Stimulated activated CD4-positive, alpha-beta T cell treated with anti-CD3 and anti-CD28 coated beads, Interleukin-1b, Interleukin-23, amount 100 ng/mL, for 1 hour (primary cell): ENCODE results near the gene BICDL1.
A peak's percentile ranks its signal among the peaks of the same experiment; 100 is the strongest.

Experiments
- DNase-seq, 2 donors: peaks; one replicate each; pipeline ENCODE4 v3.0.0-alpha.2; 2020; ENCODE audit warnings: low read depth in 2 of 2

BICDL1 gene

DNA sequence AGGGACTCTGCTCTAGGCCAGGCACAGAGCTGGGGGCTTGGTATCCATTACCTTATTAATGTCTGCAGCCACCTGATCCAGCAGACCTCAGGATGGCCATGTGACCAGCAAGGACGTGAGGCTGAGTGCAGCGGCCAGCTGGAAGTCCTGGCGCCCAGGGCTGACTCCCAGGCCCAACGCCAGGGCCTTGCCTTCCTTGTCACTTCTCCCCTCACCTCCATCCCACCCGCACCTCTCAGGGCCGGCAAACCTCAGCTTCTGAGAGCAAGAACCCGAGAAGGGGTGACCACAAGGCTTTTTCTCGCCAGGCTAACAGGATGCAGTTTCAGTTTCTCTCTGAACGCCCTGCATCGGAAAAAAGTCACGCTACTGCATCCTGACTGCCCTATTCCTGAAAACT is 112.1 kb downstream of the BICDL1 start:
- DNase-seq: no peak

DNA sequence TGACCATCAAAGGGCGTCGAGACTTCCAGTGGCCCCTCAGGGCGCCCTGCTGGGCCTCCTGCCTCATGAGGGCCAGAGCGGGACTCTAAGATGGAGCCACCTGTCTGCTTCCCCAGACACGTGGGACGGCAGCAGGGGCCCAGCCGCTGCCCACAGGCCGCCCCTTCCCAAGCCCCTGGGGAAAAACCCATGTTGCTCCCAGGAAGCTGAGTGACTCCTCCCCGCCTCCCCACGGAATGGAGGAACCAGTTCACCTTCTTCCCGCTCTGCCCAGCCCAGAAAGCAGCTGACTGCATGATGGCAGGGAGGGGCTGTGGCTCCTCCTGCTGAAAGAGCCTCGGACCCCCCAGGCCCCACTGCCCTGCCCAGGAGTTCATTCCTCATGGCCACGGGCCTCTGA is 112.6 kb downstream of the BICDL1 start:
- no peak for DNase-seq

DNA sequence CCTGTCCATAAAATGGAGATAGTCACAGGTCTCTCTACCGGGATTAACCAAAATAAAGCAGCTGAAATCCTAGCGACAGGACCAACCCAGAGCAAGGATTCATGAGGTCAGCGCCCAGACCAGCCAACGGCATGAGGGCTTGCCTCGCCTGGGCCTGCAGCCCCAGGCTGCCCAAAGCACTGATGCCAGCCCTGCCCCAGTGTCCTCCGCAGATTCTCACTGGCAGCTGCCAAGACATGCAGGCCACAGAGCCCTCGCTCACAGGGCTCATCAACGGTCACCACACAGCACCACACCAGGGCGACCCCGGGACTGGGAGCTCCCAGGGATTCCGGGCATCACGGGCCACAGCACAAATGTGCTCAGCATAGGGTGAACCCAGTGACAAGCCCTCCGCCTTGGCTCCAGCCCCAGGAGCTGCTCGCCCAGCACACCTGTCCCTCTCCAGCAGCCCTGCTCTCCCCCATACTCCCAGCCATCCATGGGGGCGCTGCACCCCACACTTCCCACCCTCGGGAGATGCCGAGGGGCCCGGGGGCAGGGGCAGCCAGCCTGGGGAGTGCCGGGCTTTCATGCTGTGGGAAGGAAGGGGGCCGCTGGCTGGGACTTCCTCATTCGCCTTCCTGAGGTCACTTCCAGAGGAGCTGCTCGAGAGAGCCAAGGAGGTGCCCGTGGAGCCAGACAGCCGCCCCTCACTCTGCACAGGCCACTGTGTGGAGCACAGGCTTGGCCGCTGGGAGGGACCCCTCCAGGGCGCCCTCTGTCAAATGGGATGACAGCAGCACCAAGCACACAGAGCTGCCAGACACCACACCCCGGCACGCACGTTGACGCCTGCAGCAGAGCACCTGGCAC is 113.4 kb downstream of the BICDL1 start:
- no peak for DNase-seq

DNA sequence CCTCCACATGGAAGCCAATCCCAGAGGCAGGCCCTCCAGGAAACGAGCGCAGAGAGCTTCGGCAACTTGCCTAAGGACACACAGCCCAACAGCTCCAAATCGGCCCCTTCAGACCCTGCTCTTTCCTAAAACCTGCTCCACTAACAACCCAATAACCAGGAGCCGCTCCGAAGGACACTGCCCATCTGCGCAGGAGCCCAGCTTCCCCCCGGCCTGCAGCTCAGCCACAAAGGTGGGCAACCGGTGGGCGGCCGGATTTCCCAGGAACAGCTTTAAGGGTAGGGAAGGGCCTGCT is 114.0 kb downstream of the BICDL1 start:
- DNase-seq: no peak

DNA sequence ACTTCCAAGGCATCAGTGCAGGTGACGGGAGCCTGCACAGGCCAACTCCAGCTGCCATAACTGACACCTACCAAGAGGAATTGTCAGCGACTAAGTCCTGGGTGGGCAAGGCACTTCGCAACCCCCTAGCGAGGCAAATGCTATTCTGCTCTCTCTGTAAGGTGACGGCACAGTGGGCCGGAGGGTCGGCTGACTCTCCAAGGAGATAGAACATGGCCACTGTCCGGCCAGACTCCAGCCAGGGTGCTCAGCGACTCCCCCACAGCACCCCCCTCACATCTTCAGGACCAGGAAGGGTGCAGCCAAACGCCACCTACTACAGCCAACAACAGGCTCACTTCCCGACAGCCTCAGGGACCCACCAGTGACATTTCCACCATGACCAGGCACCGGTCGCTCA is 114.3 kb downstream of the BICDL1 start:
- no peak for DNase-seq

DNA sequence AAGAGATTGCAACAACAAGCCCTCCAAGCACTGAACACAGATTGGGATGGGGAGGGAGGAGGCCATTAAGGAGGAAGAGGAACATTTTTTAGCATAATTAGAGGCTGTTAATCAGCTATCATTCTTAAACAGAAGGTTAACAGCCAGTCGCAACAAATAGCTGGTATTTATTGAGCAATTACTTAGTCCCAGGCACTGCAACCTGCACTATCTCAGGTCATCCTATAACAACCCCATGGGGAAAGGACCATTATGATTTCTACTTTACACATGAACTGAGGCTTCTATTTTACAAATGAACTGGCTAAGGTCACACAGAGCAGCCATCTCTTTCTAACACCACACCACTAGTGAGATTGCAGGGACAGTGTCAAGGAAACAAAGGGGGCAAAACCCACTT is 117.1 kb downstream of the BICDL1 start:
- no peak for DNase-seq

DNA sequence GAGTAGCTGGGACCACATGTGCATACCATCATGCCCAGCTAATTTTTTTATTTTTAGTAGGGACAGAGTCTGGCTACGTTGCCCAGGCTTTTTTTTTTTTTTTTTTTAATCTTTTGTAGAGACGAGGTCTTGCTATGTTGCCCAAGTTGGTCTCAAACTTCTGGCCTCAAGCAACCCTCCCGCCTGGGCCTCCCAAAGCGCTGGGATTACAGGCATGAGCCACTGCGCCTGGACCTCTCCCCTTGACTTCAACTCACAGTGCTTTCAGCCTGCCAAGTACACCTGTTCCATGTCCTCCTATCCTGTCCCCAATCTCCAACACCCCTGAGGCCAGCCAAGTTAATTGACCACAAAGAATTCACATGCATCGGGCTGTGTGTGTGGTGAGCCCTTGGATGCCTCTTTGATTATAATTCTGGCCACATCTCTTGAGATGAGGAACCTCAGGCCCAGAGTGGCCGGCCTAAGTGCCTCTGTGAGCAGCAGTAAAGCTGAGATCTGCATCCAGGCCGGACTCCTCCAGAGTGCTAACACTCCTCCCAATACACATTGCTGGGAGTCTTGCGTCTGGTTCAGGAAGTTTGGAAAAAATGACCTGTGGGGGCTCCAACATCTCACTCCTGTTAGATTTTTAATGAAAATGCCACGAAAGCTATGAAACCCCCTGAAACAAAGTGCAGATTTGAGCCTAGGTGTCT is 120.7 kb downstream of the BICDL1 start:
- DNase-seq: no peak

DNA sequence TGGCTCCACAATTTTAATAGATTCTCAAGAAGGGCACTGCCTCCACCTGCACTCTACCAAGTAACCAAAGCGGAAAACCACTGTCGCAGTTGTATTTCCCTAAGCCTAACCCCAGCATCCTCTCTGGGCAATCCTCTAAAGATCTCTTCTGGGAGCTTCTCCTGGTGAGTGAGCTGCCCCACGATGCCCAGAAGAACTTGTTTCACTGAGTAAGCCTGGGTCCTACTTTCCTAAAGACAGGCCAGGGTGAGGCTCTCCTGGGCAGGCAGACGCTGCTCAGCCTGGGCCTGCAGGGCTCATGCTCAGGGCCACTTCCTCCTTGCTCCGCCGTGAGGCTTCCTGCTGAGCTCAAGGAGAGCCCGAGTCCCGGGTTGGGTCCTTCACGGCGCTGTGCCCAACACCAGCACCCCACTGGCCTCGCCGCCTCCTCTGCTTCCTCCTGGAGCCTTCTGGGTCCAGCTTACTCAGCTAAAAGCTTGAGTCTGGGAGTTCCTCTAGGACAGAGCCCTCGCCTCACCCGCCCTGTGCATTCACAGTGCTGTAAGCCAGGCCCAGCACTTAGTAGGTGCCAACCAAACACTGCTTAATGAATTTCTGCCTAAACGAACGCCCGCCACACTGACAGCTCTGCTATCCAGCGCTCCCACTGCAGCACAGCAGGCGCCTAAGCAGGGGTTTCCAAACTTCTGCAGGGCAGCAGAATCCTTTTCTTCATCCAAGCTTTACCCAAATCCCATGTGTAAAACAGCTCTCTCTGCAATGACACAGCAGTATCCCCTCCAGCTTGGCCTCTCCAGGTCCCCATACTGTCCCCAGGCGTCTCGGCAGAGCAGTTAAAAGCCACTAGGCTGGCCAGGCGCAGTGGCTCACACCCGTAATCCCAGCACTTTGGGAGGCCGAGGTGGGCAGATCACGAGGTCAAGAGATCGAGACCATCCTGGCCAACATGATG is 121.8 kb downstream of the BICDL1 start:
- no peak for DNase-seq

DNA sequence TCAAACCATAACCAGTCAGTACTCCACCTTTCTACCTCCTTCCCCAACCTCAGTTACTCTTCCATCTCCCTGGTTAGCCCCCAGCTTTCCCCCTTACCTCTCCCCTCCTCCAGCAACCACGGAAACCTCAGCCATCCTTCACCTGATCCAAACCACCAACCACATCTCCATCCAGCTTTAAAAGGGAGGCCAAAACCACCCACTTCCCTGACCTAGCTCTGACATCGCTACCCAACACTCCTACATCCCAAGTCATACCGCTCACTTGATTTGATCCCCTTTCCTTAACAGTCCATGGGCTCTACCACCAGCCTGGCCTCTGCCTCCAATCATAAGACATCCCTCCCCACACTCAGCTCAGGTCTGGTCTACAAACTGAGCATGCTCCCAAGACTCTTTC is 126.0 kb downstream of the BICDL1 start:
- no peak for DNase-seq

DNA sequence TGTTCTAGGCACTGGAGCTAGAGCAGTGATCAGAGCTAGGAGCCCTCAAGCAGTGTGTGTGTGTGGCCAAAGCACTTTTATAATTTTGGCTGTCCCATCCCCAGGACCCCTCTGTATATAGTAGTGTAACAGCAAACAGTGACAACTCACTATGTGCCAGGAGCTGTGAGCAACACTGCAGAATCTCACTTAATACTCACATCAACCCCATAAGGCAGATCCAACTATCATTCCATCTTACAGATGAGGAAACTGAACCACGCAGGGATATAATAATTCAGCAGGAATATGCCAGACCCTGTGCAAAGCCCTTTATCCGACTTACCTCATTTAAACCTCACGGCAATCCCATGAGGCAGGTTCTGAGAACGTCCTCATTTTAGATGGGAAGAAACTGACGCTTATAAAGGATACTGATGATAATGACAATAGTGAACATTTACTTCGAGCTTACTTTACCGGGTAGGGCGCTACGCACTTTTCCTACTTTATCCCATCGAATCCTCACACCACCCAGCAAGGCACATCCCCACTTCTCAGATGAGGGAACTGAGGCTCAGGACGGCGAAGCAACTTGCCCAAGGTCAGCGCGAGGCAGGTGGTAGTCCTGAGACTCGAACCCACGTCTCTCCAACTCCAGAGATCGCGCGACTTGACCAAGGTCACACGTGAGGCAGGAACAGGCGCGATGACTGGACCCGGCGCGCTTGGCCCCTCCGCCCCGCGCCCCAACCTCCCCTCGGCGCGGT is 126.8 kb downstream of the BICDL1 start:
- DNase-seq: no peak

DNA sequence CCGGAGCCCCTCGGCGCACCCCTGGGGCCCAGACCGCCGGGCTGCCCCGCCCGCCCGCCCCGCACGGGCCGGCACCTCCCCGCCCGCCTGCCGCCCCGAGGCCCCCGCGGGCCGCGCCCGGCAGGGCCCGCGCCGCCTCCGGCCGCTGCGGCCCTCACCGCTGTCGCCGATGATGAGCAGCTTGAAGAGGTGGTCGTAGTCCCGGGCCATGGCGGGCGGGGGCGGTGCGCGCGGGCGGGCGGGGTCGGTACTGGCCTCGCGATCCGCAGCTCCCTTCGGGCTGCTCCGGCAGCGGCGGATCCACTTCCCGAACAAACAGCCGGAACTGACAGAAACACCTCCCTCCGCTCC is 127.4 kb downstream of the BICDL1 start, which contains the start of gene RAB35:
TSS of gene RAB35 (minus strand) at position 313 of the 351 bp plus-strand sequence. CDS start at position 210, 103 bp downstream.
- no peak for DNase-seq

DNA sequence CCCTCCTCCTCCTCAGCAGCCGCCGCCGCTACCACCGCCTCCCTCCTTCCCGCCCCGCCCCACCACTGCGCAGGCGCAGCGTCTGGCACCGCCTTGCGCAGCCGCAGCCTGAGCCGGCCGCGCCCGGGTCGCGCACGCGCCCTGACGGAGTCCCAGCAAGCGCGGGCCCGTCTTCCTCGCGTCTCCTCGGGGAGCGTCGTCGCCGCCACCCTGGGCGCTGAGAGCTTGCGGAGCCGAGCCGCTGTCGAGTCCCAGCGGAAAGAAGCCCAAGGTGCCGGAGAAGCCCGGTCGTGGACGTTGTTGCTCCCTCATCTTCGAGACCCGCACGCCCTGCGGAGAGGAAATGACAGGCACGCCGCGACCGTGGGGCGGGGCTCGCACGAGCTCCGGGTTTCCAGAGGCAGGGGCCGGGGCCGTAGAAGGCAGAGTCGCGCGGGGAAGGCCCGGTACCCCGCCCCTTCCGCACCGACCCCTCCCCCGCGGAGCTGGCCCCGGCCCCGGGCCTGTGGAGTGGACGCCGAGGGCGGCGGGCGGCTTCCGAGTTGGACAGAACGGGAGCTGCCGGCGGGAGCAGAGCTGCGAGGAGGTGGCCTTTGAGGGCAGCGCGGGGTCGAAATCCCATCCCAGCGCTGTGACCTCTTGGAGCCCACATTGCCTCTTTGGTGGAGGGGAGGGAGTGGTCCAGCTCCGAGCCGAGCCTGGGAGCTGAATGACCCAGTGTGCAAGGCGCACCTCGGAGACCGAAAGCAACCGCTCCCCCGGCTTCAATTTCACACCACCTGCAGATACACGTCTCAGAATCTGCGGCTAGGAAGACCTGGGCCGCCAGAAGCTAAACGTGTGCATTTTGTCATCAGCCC is 128.0 kb downstream of the BICDL1 start:
- peak; percentile 95 to 98 for DNase-seq

DNA sequence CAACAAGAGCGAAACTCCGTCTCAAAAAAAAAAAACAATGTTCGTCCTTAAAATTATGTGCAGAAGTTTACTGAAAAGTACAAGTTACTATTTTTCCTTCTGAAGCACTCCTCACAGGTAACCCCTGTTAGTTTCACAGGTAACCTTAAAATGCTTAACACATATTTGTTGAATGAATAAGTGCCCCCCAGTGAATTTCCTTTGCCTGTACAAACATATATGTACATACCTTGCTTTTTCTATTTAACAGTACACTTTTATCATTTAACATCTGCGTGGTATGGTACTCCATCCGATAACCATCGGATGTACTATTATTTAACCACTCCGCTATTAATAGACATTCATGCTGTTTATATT is 128.9 kb downstream of the BICDL1 start:
- DNase-seq: no peak

DNA sequence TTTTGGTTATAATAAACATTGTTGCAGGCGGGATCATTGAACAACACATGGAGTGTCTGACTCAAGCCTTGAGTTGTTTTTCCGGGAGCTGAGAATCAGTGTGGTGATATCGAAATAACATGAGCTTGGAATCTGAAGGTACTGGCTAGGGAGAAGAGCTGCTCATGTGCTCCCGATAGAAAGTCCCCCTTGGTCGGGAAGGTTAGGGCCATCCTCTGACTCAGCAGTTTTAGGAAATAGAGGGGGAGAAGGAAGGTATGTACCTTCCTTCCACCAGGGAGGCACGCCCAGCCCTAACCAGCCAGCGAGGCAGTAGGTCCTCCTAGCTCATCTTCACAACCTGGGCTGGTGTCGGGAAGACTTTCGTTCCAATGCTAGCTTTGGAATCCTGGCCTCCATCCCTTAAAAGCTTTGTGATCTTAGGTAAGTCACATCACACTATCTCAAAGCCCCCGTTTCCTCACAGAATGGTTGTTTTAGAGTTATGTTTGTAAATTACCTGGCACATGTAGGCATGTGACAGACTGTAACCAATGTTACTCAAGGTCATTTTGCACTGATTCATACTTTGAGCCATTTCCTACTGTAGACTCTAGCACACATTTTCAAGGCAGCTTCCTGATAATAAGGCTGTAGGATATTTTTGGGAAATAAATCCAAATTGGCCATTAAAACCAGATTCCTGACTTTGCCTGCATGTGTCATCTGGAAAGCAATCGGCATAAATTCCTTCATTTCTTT is 129.5 kb downstream of the BICDL1 start:
- no peak for DNase-seq

DNA sequence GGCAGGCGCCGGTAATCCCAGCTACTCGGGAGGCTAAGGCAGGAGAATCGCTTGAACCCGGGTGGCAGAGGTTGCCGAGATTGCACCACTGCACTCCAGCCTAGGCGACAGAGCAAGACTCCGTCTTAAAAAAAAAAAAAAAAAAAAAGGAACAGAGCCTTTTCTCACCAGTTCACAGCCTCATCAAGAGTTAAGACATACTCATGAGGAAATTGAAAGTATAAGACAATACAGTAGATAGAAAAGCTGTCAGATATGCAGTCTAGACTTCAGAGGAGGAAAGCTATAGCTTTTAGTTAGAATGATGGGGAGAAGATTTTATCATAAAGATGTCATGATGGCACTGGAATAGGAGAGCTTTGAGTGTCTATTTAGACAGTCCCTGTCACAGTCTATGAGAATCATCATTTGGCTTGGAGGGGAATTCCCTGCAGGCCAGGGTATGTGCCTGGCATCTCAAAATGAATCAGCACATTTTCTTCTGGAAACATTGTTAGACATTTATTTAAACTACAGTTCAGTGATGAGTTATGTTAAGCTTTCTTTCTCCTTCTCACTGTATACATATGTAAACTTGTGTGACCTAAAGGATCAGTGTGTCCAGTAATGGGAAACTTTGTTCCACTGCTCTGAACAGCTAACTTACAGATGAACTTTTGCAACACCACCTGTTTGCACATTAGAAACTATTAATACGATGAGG is 130.4 kb downstream of the BICDL1 start:
- DNase-seq: no peak

DNA sequence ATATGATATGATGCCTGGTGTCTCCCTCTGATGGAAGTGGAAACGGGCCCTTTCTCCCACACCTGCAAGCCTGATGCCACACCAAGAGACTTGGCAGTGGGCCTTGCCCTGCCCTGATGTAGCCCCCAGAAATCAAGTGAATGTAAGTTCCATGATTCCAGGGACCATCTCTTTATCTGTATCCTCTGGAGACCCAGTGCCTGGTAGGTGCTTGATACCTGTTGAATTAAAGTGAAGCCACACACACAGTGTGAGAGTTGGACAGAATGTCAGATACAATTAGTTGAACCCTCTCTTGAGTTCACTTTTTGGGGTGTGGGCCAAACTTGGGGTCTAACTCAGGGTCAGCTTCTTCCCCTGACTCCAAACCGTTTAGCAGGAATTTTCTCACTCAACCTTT is 132.3 kb downstream of the BICDL1 start:
- no peak for DNase-seq

DNA sequence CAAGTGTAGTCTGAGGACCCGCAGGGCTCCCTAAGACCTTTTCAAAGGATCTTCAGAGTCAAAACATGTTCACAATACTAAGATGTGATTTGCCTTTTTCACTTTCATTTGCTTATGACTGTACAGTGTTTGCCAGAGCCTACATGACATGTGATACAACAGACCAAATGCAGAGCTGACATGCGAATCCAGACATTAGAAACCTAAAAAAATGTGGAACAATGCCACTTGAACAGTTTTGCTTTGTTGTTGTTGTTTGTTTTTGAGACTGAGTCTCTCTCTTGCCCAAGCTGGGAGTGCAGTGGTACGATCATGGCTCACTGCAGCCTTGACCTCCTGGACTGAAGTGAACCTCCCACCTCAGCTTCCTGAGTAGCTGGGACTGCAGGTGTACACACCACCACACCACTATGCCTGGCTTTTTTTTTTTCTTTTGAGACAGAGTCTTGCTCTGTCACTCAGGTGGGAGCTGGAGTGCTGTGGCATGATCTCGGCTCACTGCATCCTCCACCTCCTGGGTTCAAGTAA is 132.8 kb downstream of the BICDL1 start:
- no peak for DNase-seq

DNA sequence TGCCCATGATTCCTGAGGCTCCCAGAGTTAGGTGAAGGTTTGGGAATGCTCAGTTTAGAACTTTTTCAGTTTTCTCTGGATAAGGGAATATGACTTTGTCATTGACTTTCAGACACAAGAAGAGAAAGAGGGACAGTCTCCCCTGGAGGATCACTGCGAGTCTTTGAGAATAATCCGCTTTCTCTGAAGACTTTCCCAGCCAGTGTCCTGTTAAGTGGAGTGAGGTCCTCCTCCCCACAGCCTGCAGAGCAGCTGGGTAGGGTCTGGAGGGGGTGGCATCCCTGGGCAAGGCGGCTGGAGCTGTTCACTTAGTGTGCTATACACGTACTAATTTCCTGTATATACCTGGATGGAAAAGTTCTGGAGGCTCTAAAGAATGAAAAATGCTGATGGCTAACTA is 136.0 kb downstream of the BICDL1 start:
- DNase-seq: no peak
